ENCODE results near the gene ARHGEF37.

ARHGEF37 gene

DNA sequence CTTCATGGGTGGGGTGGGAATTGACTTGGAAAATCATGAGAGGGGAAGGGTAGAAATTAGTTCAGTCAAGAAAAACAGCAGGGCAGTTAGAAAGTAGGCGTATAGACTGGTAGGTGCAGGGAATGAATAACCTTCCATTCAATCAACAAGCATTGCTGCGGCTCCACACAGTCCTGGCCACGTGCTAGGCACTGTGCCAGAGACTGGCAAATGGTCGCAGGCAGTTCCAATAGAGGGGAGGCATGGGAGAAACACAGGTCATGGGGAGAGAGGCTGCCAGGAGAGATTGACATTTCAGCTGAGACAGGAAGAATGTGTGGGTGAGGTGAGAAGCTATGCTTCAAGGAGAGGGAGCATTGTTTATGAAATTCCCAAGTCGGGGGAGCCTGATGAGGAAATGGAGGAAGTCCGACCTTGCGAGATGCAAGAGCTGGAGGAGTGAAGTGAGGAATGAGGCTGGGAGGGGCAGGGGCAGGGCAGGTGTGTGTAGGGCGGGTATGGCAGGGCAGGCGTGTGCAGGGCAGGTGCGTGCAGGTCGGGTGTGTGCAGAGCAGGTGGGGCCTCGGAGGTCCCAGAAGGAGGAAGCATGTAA lies 94.4 kb downstream of the ARHGEF37 start:
- DNase-seq: no peak

DNA sequence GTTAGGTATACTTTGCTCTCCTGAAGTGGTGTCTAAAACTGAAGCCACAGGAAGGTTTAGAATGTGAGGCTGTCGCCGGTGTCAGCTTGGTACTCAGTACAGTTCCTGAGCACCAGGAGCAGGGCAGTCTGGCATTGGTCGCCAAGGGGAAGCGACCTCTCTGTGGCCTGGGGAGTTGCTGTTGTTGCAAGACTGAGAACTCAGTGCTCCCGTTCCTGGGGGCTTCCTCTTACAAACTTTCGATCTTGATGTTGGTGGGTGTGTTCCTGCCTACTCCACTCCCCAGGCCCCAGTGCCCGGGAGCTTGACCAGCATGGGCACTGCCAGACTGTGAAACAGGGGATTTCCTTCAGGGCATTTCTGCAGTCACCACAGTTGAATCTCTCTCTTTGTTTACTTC lies 96.4 kb downstream of the ARHGEF37 start:
- peak in 9 of 14 donors; percentile 1 to 43 (median 25) for DNase-seq

DNA sequence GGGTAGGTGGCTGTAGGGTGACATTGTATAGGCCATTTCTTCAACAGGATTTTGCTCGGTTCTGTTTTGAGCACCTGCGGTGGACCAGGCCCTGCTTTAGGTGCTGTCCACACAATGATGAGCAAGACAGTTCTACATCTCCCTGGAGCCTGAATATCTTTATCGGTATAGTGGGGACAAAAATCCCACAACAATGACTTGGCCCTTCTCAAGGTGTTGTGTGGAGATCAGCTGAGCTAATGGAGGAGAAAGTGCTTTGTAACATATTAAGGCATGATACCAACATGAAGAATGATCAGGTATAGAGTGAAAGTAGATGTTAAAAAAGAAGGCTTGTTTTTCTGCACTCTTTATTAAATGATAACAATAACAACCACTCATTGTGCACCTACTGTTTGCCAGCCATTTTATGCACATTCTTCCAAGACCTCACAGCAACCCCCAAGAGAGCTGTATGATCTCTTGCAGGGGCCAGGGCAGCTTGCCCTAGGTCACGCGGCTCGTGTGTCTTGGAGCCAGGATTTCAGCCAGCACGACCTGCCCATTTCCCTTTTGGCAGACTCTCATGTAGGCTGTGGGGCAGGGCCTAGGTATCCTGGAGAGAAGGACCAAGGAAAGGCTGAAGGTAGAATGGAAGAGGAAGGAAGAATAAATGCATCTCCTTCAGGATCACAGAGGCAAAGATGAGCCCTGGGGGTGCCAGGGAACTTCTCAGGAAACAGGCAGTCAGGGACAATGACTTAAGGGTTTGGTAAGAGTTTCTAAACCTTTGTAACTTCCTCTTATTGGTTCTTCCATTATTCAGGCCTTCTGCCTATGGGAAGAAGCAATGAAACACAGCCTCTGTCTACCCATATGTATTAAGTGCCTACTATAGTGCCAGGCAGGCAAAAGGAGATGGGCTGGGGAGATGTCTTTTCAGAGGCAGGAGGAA lies 98.8 kb downstream of the ARHGEF37 start:
- DNase-seq: no peak

DNA sequence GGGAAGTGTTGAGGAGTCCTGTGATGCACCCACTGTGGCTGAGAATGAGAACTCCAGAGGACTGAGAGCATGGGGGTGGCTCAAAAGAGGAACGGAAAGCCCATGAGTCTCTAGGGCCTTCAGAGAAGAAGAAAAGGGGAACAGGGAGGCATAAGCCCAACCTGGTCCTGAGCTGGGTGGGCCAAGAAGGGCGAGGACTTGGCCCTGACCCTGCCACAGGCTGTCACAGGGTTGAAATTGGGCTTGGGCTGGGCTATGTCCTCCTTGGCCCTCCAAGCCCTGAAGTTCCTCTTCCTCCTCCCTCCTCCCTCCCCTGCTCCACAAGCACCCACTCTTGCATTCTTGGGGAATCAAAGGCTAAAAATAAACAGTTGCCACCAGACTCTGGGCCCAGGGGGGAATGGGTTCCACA lies 99.5 kb downstream of the ARHGEF37 start:
- peak in 8 of 14 donors; percentile 14 to 67 (median 32) for DNase-seq

DNA sequence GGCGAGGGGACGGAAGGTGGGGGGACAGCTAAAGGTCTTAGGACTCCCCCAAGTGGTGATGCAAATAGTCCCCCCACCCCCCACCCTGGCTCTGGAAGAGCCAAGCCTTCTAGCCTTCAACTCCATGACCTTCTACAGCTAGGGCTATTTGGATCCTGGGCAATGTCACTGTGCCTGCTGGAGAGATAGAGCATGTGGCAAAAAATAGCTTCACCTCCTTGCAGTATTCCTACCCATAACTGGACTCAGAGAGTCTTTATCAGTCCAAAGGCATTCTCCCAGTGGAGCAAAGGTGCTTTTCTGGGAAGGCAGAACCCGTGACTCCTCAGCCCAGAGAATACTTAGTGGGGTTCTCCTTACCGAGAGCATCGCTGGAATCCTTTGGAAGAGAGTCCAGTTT lies 100.0 kb downstream of the ARHGEF37 start:
- no peak for DNase-seq

DNA sequence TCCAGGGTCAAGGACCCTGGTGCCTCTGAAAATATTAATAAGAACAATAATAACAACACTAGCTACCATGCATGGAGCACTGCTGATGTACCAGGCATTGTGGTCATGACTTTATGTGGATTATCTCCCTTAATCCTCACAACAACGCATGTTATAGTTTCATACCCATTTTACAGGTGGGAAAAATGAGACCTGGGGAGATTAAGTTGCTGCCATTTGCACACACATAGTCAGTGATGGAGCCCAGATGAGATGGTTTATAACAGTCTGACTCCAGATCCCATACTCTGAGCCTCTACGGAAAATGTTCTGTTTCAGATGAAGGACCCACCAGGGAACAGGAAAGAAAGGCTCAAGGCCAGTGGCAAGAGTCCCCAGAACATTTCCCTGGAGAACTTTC lies 100.6 kb downstream of the ARHGEF37 start:
- no peak for DNase-seq

DNA sequence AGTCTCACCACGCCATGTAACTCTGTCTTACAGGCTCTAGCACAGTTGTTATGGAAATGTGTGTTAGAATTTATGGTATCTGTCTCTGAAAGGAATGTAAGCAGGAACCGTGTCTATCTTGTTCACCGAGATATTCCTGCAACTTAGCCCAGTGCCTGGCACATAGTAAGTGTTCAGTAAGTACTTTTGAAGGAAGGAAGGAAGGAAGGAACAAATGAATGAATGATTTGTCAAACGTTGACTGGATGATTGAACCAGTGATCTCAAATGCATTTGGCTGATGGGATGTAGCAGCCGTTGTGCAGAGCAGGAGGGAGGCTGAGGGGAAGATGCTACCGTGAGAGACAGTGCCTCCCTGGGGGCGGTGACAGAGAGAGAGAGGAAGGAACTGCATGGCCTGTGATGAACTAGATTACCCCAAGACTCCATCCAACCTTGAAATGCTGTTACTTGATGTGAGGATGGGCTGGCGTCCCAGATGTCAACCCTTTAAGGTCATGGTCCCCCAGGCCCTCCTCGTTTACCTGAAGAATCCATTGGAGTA lies 101.3 kb downstream of the ARHGEF37 start:
- no peak for DNase-seq

DNA sequence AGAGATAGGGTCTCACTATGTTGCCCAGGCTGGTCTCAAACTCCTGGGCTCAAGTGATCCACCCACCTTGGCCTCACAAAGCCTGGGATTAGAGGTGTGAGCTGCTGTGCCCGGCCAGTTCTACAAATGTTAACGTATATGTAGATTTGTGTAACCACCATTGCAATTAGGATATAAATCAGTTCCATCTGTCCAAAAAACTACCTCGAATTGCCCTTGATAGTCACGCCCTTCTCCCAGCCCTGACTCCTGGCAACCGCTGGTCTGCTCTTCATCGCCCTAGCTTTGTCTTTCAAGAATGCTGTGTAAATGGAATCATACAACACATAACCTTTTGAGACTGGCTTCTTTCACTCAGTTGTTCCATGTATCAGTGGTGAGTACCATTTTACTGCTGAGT lies 102.7 kb downstream of the ARHGEF37 start:
- no peak for DNase-seq

DNA sequence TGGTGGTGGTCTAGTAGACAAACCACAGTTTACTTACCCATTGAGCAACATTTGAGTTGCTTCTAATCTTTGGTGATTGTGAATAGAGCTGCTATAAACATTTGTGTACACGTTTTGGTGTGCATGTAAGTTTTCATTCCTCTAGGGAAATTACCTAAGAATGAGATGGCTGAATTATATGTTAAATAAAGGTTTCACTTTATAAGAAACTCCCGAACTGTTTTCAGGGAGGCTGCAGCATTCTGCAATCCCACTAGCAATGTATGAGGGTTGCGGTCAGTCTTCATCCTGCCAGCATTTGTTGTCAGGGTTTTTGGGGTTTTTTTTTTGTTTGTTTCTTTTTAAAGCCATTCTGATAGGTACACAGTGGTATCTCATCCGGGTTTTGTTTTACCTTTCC lies 103.1 kb downstream of the ARHGEF37 start:
- DNase-seq: no peak

All from C1 segment of cervical spinal cord (tissue), 14 donors.